HG03045 (cell line): ENCODE results near the gene ARHGAP29.

ENCODE experiments used
- ATAC-seq: cut with Tn5 transposase; IDR thresholded peaks from one replicate; pipeline ENCODE4 v1.9.1; 2021; ENCODE audit warnings: mild to moderate bottlenecking, moderate library complexity; ENCODE audit not compliant: unreplicated experiment

Gene ARHGAP29

GRCh38 chr1:94236013-94236491 lies 1.3 kb downstream of the ARHGAP29 start:
- ATAC-seq, result no peak

GRCh38 chr1:94235189-94236012 lies 2.0 kb downstream of the ARHGAP29 start:
- ATAC-seq, result no peak

- no peak for ATAC-seq
These were observed 2.8 kb downstream of the ARHGAP29 start for GRCh38 chr1:94234615-94235014.

DNA sequence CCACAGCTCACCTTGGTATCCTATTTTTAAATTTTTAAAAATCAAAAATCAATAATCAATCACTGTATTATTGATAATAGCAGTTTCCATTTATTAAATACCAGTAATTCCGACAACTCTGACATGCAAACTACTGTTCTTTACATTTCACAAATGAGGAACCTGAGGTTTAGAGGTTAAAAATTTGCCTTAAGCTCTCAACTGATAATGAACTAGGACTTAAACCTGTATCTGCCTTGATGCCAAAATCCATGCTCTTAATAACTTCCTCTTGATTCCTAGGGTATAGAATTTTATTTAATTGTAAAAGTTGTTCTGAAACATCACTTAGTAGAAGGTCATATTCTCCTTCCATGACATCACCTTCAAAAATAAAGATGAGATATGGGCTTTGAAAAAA lies 5.6 kb downstream of the ARHGAP29 start:
- ATAC-seq, result no peak

GRCh38 chr1:94230920-94231319 lies 6.5 kb downstream of the ARHGAP29 start:
- ATAC-seq, result no peak

DNA sequence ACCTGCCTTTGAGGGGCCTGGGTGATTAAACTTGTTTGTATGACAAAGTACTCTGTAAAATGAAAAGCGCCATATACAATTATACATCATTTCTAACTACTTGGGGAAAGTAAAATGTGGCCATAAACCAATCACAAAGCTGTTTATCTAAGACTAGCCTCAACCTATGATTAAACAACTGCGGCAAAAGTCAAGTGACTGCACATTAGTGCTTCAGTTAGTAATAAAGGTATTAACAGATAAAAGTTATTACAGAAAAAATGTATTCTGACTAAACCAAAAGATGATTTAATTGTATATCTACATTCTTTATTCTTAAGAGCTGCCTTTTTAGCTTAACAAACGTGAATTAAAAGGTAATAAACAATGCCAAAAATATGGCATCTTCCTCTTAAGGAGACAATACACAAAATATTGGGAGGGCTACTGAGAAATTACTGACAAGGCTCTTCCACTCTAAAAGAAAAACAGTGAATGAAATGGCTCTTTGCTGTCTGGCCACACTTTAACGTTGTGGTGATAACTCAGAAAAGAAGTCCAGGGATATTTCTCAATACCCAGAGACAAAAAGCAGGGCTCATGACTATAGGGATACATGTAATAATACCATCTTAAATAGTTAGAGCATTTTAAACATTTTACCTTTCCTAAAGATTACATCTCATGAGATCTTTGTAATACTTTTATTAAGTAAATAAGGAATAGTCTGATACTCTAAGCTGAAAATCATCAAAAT lies 8.6 kb downstream of the ARHGAP29 start:
- ATAC-seq, result no peak

DNA sequence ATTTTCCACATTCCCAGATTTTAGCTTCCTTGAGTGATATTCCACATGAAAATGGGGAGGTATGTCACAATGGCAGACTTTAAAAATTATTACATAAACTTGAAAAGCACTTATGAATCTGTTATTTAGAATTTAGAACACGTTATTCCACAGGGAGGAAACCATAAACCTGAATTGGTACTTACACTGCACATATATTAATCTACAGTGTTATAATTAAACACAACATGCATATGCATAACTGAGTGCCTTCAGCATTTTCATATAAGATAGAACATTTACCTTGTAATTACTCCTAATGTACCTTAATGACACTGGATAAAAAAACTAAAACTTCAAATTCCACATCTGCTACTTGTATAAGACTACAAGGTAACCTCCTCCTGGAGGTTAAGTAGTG lies 9.8 kb downstream of the ARHGAP29 start:
- ATAC-seq, result no peak

GRCh38 chr1:94225845-94226244 lies 11.5 kb downstream of the ARHGAP29 start:
- no peak for ATAC-seq

- no peak for ATAC-seq
These were observed 19.1 kb downstream of the ARHGAP29 start for GRCh38 chr1:94218332-94218731.

- ATAC-seq, result no peak
These were observed 21.4 kb downstream of the ARHGAP29 start for GRCh38 chr1:94215955-94216354.

DNA sequence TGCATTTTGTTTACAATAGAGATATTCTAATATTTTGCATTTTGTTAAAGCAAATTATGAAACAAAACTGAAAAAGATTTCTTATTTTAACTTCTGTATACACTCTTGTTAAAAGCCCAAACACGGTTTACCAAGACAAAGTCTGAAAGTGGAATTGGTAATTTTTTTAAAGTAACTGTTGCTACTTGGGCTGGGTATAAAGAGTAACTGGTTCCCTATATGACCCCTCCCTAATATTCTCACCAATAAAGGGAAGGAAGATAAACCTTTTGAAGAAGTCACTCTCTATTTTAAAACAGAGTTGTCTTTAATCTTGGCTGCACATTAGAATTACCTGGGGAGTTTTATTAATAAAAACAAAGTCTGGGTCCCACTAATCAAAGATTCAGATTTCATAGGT lies 27.4 kb downstream of the ARHGAP29 start:
- no peak for ATAC-seq

DNA sequence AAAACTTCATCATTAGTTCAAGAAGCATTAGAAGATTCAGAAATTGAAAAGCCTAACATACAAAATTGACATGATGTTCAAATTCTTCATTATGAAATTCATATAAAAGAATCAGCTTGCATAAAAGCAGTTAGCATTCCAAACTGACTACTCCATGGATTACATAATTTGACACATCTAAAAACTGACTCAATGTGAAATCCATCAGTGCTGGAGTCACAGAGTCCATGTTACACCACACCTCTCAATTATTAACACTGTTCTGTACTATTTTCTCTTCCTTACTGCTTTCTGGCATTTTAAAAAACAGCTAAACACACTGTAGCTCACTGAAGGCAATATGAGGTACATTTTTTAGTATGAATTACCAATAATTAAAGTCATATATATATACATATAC lies 28.0 kb downstream of the ARHGAP29 start:
- no peak for ATAC-seq

DNA sequence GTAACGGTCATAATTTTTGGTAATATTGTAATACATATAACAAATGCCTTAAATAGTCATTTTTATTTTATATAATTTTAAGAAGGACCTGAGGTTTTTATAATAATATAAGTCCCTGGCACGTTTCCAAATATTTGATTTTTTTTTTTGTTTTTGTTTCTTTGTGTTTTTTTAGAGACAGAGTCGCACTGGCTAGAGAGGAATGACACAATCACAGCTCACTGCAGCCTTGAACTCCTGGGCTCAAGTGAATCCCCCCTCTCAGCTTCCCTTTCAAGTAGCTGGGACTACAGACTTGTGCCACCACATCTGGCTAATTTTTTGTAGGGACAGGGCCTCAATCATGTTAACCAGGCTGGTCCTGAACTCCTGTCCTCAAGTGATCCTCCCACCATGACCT lies 29.7 kb downstream of the ARHGAP29 start:
- ATAC-seq, result no peak

GRCh38 chr1:94205639-94206038 lies 31.7 kb downstream of the ARHGAP29 start:
- no peak for ATAC-seq

GRCh38 chr1:94202241-94202640 lies 35.1 kb downstream of the ARHGAP29 start:
- ATAC-seq, result no peak

- no peak for ATAC-seq
These were observed 38.0 kb downstream of the ARHGAP29 start for GRCh38 chr1:94199398-94199797.

GRCh38 chr1:94194079-94194865 lies 43.1 kb downstream of the ARHGAP29 start:
- ATAC-seq, result no peak

GRCh38 chr1:94193128-94193527 lies 44.3 kb downstream of the ARHGAP29 start:
- no peak for ATAC-seq

DNA sequence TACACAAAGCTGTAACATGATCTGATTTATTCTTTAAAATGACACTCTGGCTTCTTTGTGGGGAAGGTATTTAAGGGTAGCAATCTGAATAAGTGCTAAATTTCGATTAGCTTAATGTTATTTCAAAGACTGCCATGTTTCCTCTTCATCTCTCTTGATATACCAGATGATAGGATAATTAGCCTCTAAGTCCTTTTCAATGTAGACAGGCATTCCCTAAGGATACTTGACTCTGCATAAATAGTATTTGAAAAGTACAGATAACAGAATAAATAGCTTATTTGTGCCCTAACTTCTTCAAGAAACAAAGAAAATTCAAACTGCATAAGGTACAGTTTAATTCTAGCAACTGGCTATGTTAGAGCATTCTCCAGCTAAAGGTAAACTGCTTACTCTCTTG lies 46.2 kb downstream of the ARHGAP29 start:
- ATAC-seq, result no peak

GRCh38 chr1:94186946-94187345 lies 50.4 kb downstream of the ARHGAP29 start:
- no peak for ATAC-seq

DNA sequence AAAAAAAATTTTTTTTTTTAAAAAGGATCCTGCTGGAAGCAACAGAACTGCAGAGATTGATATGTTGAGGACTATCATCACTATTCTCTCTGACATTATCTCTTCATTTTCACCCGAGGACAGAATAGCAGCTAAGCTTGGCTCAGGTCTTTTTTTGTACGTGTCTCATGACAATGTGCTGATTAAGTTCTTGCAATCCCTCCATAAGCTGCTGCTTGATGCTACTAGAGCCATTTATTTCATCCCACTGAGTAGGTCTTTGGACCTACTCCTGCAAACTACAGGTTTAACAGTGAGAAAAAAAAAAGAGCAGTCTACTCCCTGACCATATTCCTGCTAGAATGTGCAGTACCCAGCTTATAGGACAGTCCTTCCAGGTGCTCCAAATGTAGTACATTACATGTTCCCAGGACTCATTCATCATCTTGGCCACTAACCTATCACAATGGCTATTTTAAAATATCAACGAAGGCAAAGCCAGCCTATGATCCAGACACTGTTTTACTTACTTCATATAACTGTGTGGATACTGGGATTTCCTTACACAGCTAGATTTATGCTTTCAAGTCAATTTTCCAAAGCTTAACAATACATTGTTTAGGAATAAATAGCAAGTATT lies 54.1 kb downstream of the ARHGAP29 start:
- no peak for ATAC-seq
